SK-N-SH (cell line): Measurements from ENCODE around the gene FEV. TPM values are rescaled to one million over a fixed set of nuclear protein-coding genes. Genes with fewer than 3 reads are reported as not detected.

Experiments
- CTCF ChIA-PET: fragments of 300-600, 350-600 bp; formaldehyde crosslinking; extraction: SDS; loops from one replicate; lab custom pipeline; 2021; lab: Yijun Ruan, JAX
- POLR2A ChIA-PET: fragments of 350-600 bp; sonication (Branson Sonifier 250); formaldehyde crosslinking; extraction: SDS; loops from one replicate; lab custom pipeline; 2020; ENCODE audit warnings: antibody characterized with exemption, inconsistent platforms; lab: Yijun Ruan, JAX
- DNase-seq: peaks from one replicate; pipeline ENCODE4 v3.0.0; 2012
- H2AFZ ChIP-seq: fragments of 200-600 bp; sonication (generic); 2 replicates; pipeline ENCODE4 v1.8.1; 2016; ENCODE audit warnings: antibody characterized with exemption, mild to moderate bottlenecking, low read depth
- H3F3A ChIP-seq: fragments of 200-600 bp; sonication (generic); replicated peaks from 2 replicates; pipeline ENCODE3; 2016; ENCODE audit warnings: antibody characterized with exemption, mild to moderate bottlenecking; ENCODE audit not compliant: insufficient read depth
- H3K27ac ChIP-seq, 2 experiments: fragments of 200-500 bp in 1 of 2; fragments of 200-600 bp in 1 of 2; sonication (Bioruptor generic) in 1 of 2; sonication (generic), shearing (Covaris generic) in 1 of 2; 2 replicates each; pipeline versions ENCODE4 v1.5.1 to v1.6.1; 2014 to 2016; ENCODE audit warnings: low read depth in 2 of 2, inconsistent platforms in 1 of 2, low read length in 1 of 2, mild to moderate bottlenecking in 1 of 2, mixed read lengths in 1 of 2
- H3K27me3 ChIP-seq: fragments of 200-600 bp; sonication (generic), shearing (Covaris generic); 2 replicates; pipeline ENCODE4 v1.6.1; 2016; ENCODE audit warnings: mixed run types; ENCODE audit not compliant: insufficient read depth
- H3K36me3 ChIP-seq, 2 experiments: fragments of 200-500 bp in 1 of 2; fragments of 200-600 bp in 1 of 2; sonication (Bioruptor generic) in 1 of 2; sonication (generic) in 1 of 2; replicated peaks in 1 of 2; 2 replicates each; pipeline versions ENCODE3 to v1.5.1; 2014 to 2016; ENCODE audit warnings: low read length in 1 of 2, mild to moderate bottlenecking in 1 of 2; ENCODE audit not compliant: insufficient read depth in 2 of 2, control insufficient read depth in 1 of 2
- H3K4me1 ChIP-seq, 2 experiments: fragments of 200-500 bp in 1 of 2; fragments of 200-600 bp in 1 of 2; sonication (Bioruptor generic) in 1 of 2; sonication (generic), shearing (Covaris generic) in 1 of 2; 2 replicates each; pipeline versions ENCODE4 v1.5.1 to v1.6.1; 2014 to 2016; ENCODE audit warnings: low read depth in 1 of 2, low read length in 1 of 2, mixed run types in 1 of 2; ENCODE audit not compliant: insufficient read depth in 2 of 2, control insufficient read depth in 1 of 2
- H3K4me2 ChIP-seq: fragments of 200-600 bp; sonication (generic), shearing (Covaris generic); 2 replicates; pipeline ENCODE4 v1.6.1; 2017; ENCODE audit warnings: mixed run types
- H3K4me3 ChIP-seq, 2 experiments: fragments of 200-500 bp in 1 of 2; fragments of 200-600 bp in 1 of 2; sonication (Bioruptor generic) in 1 of 2; sonication (generic), shearing (Covaris generic) in 1 of 2; 2 replicates each; pipeline versions ENCODE4 v1.5.1 to v1.8.1; 2014 to 2016; ENCODE audit warnings: low read depth in 2 of 2, inconsistent platforms in 1 of 2, low read length in 1 of 2, mild to moderate bottlenecking in 1 of 2, mixed read lengths in 1 of 2, moderate library complexity in 1 of 2
- H3K79me2 ChIP-seq: fragments of 200-600 bp; sonication (generic); 2 replicates; pipeline ENCODE4 v1.8.1; 2017; ENCODE audit warnings: mild to moderate bottlenecking; ENCODE audit not compliant: insufficient read depth
- H3K9ac ChIP-seq: fragments of 200-600 bp; sonication (generic); 2 replicates; pipeline ENCODE4 v1.6.1; 2017; ENCODE audit warnings: mixed run types
- H3K9me2 ChIP-seq: fragments of 200-600 bp; sonication (generic); 2 replicates; pipeline ENCODE4 v1.6.1; 2017; ENCODE audit warnings: mixed run types
- H3K9me3 ChIP-seq: fragments of 200-600 bp; sonication (generic); 2 replicates; pipeline ENCODE4 v1.6.1; 2017; ENCODE audit warnings: mixed run types, mild to moderate bottlenecking, moderate library complexity
- H4K20me1 ChIP-seq: fragments of 200-600 bp; sonication (generic); 2 replicates; pipeline ENCODE4 v1.6.1; 2017; ENCODE audit warnings: mild to moderate bottlenecking, mixed run types; ENCODE audit not compliant: insufficient read depth
- FOSL2 ChIP-seq: IDR thresholded peaks from 2 replicates; pipeline ENCODE4 v1.4.0; 2012; ENCODE audit warnings: low read depth, mild to moderate bottlenecking, moderate library complexity, borderline replicate concordance
- FOXJ3 ChIP-seq: sonication (generic); formaldehyde crosslinking; IDR thresholded peaks from 2 replicates; pipeline ENCODE4 v1.5.1; 2020; ENCODE audit warnings: mild to moderate bottlenecking, missing genetic modification reagents
- MEF2A ChIP-seq: IDR thresholded peaks from 2 replicates; pipeline ENCODE4 v1.4.0; 2012; ENCODE audit warnings: low read depth, borderline replicate concordance
- MXI1 ChIP-seq: IDR thresholded peaks from 2 replicates; pipeline ENCODE4 v1.6.1; 2012; ENCODE audit warnings: mild to moderate bottlenecking, low read depth, low read length, improper control_type of control experiment
- NFIC ChIP-seq: IDR thresholded peaks from 2 replicates; pipeline ENCODE4 v1.4.0; 2012; ENCODE audit warnings: borderline replicate concordance
- POLR2AphosphoS5 ChIP-seq: IDR thresholded peaks from 2 replicates; pipeline ENCODE4 v1.6.1; 2012; ENCODE audit warnings: low read depth, low read length
- RCOR1 ChIP-seq: fragments of 150-350 bp; IDR thresholded peaks from 2 replicates; pipeline ENCODE4 v1.6.1; 2017; ENCODE audit warnings: antibody characterized with exemption, low read length
- RXRA ChIP-seq: IDR thresholded peaks from 2 replicates; pipeline ENCODE4 v1.4.0; 2012; ENCODE audit warnings: low read depth, mild to moderate bottlenecking, borderline replicate concordance
- SIN3A ChIP-seq: IDR thresholded peaks from 2 replicates; pipeline ENCODE4 v1.6.1; 2012; ENCODE audit warnings: low read depth, mild to moderate bottlenecking, low read length, moderate library complexity, borderline replicate concordance
- SMC3 ChIP-seq: IDR thresholded peaks from 2 replicates; pipeline ENCODE4 v1.6.1; 2012; ENCODE audit warnings: low read depth, low read length, improper control_type of control experiment
- TCF12 ChIP-seq: IDR thresholded peaks from 2 replicates; pipeline ENCODE4 v1.4.0; 2012
- YY1 ChIP-seq: IDR thresholded peaks from 2 replicates; pipeline ENCODE4 v1.4.0; 2012; ENCODE audit warnings: low read depth, mild to moderate bottlenecking
- WGBS: methylation state at CpG from one replicate; pipeline ENCODE4 v1.1.6; 2017; ENCODE audit warnings: low lambda C conversion rate; 5-methylcytosine and 5-hydroxymethylcytosine counted together
- polyA plus RNA-seq, 3 experiments: library from polyadenylated mRNA; depleted of rRNA; stranded (reverse); fragments of >200 nt; gene quantifications; 2 replicates each; pipeline ENCODE4 v1.2.3, GENCODE V29; 2012
- TF ChIP-seq, protein P1 (sequence below): IDR thresholded peaks from 2 replicates; pipeline ENCODE4 v1.6.1; 2012; ENCODE audit warnings: mild to moderate bottlenecking, low read depth, low read length, moderate library complexity
- TF ChIP-seq, protein P2 (sequence below): IDR thresholded peaks from 2 replicates; pipeline ENCODE4 v1.4.0; 2012; ENCODE audit warnings: low read depth, borderline replicate concordance
- TF ChIP-seq, protein P3 (sequence below): fragments of 150-350 bp; IDR thresholded peaks from 2 replicates; pipeline ENCODE4 v1.6.1; 2017; ENCODE audit warnings: antibody characterized with exemption, low read length, low read depth, borderline replicate concordance

Gene FEV
- polyA plus RNA-seq, 1 of the 3 experiments (the other 2 are of a cell fraction) = 0.53 TPM

DNA sequence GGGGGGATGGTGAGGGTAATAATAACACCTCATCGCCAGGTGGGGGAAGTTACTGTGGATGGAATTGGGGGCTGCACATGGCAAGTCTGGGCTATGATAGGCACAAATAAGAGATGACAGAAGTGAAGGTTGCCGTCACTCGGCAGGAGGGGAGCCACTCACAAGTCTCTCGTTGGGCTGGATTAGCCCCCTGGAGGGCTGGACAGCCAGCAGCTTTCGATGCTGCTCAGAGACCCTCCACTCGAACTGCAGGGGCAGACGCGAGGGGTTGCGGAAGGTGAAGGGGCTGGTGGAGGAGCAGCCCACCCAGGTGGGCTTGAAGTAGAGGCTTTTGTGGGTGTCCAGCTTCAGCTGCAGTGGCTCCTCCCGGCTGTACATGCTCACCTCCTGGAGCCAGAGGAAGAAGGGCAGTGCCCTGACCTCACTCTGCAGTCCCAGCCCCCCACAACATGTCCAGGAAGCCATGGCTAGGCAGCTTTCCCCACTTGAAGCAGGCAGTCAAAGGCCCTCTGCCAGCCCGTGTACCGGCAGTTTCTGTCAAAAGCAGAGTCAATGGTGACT, 38.1 kb upstream of the FEV start:
- Histone ChIP-seq H3K79me2 (no peaks in the 10 kb centered on the region), H4K20me1 (no peaks in the 10 kb centered on the region), H3K9me2 (no peaks in the 10 kb centered on the region), H3K4me1 (peaks cover 0 to 33% of the 10 kb centered on the region in 2 experiments; a peak in 1 of 4 replicates), H3K9ac (no peak overlapping the region), H3K27me3 (peaks cover 26% of the 10 kb centered on the region), H3K4me2 (no peak overlapping the region), H2AFZ (no peak overlapping the region), H3K27ac (no peak overlapping the region; a peak in 1 of 4 replicates)
- CTCF ChIA-PET = interaction anchor here (1.0 to 20.3 kb wide), 7 partner anchors 7 to 132 kb away, joined by 3 to 258 read pairs (median 12); partner anchors contain the start of gene IHH
- POLR2A ChIA-PET = no interaction called here
- no peak for TF ChIP-seq MXI1
- TF ChIP-seq SIN3A = no peak
- no peak for TF ChIP-seq SMC3
- TF ChIP-seq POLR2AphosphoS5 = no peak
- no peak for TF ChIP-seq FOSL2
- TF ChIP-seq TCF12 = no peak
- TF ChIP-seq RCOR1 = no peak
- no peak for TF ChIP-seq YY1
- TF ChIP-seq RXRA = no peak
- TF ChIP-seq, protein P1, sequence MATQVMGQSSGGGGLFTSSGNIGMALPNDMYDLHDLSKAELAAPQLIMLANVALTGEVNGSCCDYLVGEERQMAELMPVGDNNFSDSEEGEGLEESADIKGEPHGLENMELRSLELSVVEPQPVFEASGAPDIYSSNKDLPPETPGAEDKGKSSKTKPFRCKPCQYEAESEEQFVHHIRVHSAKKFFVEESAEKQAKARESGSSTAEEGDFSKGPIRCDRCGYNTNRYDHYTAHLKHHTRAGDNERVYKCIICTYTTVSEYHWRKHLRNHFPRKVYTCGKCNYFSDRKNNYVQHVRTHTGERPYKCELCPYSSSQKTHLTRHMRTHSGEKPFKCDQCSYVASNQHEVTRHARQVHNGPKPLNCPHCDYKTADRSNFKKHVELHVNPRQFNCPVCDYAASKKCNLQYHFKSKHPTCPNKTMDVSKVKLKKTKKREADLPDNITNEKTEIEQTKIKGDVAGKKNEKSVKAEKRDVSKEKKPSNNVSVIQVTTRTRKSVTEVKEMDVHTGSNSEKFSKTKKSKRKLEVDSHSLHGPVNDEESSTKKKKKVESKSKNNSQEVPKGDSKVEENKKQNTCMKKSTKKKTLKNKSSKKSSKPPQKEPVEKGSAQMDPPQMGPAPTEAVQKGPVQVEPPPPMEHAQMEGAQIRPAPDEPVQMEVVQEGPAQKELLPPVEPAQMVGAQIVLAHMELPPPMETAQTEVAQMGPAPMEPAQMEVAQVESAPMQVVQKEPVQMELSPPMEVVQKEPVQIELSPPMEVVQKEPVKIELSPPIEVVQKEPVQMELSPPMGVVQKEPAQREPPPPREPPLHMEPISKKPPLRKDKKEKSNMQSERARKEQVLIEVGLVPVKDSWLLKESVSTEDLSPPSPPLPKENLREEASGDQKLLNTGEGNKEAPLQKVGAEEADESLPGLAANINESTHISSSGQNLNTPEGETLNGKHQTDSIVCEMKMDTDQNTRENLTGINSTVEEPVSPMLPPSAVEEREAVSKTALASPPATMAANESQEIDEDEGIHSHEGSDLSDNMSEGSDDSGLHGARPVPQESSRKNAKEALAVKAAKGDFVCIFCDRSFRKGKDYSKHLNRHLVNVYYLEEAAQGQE = no peak
- TF ChIP-seq, protein P2, sequence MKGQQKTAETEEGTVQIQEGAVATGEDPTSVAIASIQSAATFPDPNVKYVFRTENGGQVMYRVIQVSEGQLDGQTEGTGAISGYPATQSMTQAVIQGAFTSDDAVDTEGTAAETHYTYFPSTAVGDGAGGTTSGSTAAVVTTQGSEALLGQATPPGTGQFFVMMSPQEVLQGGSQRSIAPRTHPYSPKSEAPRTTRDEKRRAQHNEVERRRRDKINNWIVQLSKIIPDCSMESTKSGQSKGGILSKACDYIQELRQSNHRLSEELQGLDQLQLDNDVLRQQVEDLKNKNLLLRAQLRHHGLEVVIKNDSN = no peak
- no peak for TF ChIP-seq MEF2A
- TF ChIP-seq, protein P3, sequence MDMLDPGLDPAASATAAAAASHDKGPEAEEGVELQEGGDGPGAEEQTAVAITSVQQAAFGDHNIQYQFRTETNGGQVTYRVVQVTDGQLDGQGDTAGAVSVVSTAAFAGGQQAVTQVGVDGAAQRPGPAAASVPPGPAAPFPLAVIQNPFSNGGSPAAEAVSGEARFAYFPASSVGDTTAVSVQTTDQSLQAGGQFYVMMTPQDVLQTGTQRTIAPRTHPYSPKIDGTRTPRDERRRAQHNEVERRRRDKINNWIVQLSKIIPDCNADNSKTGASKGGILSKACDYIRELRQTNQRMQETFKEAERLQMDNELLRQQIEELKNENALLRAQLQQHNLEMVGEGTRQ = no peak
- no peak for TF ChIP-seq NFIC
- TF ChIP-seq FOXJ3 (CRISPR knock-in tag) = no peak
- TF ChIP-seq, all 33 proteins: peak for 0
- WGBS = 76% methylated on average over 9 of the region's 12 CpGs
- no peak for DNase-seq
- Histone ChIP-seq H3F3A (no peaks in the 10 kb centered on the region), H3K4me3 (no peak overlapping the region), H3K36me3 (no peaks in the 10 kb centered on the region), H3K9me3 (no peaks in the 10 kb centered on the region)
